Sigmoid colon (tissue), 4 donors: ENCODE measurements around the gene SCARB1.

ENCODE experiments used
- EP300 ChIP-seq, 4 donors: sonication (generic); formaldehyde crosslinking; IDR thresholded peaks; one replicate each; pipeline ENCODE4 v1.6.1; 2017; ENCODE audit warnings: antibody characterized with exemption in 4 of 4
- POLR2A ChIP-seq, 2 donors: fragments of 450-650 bp; IDR thresholded peaks; one replicate each; pipeline ENCODE4 v1.6.1; 2016; ENCODE audit warnings: antibody characterized with exemption in 2 of 2, mild to moderate bottlenecking in 2 of 2, moderate library complexity in 2 of 2
- POLR2AphosphoS5 ChIP-seq, 4 donors: sonication (generic); formaldehyde crosslinking; IDR thresholded peaks; one replicate each; pipeline ENCODE4 v1.6.1; 2017; ENCODE audit warnings: antibody characterized with exemption in 4 of 4
- TF ChIP-seq, protein P1 (sequence below), 4 experiments: fragments of 450-650 bp in 3 of 4; fragments of 200-600 bp in 1 of 4; IDR thresholded peaks; one replicate each; pipeline ENCODE4 v1.5.1; 2016 to 2019; ENCODE audit warnings: antibody characterized with exemption in 4 of 4, mild to moderate bottlenecking in 3 of 4, moderate library complexity in 2 of 4

DNA sequence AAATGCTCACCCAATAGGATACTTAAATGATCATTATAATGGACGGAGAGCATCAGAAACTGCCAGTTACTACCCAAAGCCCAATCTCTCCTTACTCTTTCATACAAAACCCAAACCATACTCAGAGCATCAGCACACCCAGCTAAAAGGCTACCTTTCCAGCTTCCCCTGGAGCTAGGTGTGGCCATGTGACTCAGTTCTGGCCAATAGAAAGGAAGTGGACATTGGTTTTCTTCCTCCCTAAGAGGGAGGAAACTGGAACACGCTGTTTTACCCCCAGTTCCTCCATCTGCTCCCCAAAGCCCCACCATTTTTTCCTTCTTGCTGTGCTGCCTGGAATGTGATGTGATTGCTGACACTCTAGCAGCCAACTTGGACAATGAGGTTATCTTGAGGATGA, 50.7 kb downstream of the SCARB1 start:
- TF ChIP-seq, protein P1, sequence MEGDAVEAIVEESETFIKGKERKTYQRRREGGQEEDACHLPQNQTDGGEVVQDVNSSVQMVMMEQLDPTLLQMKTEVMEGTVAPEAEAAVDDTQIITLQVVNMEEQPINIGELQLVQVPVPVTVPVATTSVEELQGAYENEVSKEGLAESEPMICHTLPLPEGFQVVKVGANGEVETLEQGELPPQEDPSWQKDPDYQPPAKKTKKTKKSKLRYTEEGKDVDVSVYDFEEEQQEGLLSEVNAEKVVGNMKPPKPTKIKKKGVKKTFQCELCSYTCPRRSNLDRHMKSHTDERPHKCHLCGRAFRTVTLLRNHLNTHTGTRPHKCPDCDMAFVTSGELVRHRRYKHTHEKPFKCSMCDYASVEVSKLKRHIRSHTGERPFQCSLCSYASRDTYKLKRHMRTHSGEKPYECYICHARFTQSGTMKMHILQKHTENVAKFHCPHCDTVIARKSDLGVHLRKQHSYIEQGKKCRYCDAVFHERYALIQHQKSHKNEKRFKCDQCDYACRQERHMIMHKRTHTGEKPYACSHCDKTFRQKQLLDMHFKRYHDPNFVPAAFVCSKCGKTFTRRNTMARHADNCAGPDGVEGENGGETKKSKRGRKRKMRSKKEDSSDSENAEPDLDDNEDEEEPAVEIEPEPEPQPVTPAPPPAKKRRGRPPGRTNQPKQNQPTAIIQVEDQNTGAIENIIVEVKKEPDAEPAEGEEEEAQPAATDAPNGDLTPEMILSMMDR (IDR thresholded peaks at IDR 0.05) = no peak
- no peak for TF ChIP-seq EP300 (IDR thresholded peaks at IDR 0.05)
- TF ChIP-seq POLR2A (IDR thresholded peaks at IDR 0.05) = no peak
- TF ChIP-seq POLR2AphosphoS5 (IDR thresholded peaks at IDR 0.05) = no peak
